ENCODE data around the gene GABRB3.

DNA sequence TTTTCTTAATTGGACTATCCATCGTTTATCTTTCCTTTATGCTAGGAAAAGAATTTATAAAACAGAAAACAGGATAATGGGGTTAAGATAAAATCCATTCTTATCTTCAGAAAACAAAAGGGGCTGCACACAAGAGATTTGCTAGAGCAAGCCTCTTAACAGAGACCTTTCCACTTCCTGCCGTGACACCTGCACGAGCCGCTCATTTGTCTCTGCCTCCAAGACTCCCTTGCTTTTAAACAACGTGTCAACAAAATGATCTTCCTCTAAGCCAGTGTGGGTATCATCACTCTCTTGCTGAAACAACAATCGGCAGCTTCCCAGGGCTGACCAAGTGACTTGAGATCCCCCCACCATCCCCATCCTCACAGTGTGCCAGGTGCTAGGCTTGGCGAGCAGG, 33.1 kb downstream of the GABRB3 start:
- TF ChIP-seq, protein P1, sequence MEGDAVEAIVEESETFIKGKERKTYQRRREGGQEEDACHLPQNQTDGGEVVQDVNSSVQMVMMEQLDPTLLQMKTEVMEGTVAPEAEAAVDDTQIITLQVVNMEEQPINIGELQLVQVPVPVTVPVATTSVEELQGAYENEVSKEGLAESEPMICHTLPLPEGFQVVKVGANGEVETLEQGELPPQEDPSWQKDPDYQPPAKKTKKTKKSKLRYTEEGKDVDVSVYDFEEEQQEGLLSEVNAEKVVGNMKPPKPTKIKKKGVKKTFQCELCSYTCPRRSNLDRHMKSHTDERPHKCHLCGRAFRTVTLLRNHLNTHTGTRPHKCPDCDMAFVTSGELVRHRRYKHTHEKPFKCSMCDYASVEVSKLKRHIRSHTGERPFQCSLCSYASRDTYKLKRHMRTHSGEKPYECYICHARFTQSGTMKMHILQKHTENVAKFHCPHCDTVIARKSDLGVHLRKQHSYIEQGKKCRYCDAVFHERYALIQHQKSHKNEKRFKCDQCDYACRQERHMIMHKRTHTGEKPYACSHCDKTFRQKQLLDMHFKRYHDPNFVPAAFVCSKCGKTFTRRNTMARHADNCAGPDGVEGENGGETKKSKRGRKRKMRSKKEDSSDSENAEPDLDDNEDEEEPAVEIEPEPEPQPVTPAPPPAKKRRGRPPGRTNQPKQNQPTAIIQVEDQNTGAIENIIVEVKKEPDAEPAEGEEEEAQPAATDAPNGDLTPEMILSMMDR (IDR thresholded peaks at IDR 0.05) = no peak
- no peak for TF ChIP-seq POLR2A (IDR thresholded peaks at IDR 0.05)

Data from thyroid gland (tissue), 4 donors.